Caki2 (cell line): ENCODE data around the gene SBNO2. TPM values are rescaled to one million over a fixed set of nuclear protein-coding genes. Genes with fewer than 3 reads are reported as not detected.

ENCODE experiments used
- DNase-seq: peaks from one replicate; pipeline ENCODE4 v3.0.0-alpha.2; 2015; ENCODE audit warnings: low read depth
- in situ Hi-C: cut with HindIII; loops from 2 replicates; pipeline ENCODE4 v1.10.0; 2016; ENCODE audit warnings: low sequenced_read_pairs, low pct_unique_long_range_greater_than_20kb, mixed read lengths
- total RNA-seq: library from RNA; depleted of rRNA; stranded (reverse); fragments of >200 nt; shearing (Covaris generic); gene quantifications from 2 replicates; pipeline ENCODE4 v1.2.3, GENCODE V29; 2014; ENCODE audit warnings: low replicate concordance; rRNA removed

SBNO2 gene
- total RNA-seq, 1 experiment from 2014 or later: 23.7 TPM

DNA sequence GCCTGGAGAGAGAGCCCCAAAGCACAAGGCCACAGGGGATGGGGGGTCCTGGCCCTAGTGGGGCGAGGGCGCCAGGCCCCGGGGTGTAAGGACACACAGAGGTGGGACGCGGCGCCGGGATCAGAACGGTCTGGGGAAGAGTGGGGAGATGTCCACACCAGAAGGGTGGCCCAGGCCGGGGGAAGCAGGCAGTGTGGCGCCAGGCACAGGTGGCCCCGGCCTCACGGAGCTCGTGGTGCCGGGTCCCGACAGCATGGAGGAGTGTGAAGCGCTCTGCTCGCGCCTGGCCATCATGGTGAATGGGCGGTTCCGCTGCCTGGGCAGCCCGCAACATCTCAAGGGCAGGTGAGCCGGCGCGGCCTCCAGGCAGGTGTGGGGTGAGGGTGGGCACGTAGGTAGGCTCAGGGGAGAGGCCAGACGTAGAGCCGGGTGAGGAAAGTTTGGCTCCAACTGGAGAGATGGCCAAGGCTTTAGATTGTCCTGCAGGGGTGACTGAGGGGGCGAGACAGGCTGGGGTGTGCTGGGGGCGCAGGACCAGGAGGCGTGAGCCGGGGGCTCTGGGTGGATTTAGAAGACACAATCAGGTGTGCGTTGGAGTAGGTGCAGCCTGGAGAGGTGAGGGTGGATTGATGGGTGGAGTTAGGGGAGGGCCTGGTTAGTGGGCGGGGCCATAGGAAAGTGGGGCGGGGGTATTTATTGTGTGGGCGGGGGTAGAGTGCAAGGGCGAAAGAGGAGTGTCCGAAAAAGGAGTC is 110.0 kb downstream of the SBNO2 start:
- in situ Hi-C loops: no loop called here

DNA sequence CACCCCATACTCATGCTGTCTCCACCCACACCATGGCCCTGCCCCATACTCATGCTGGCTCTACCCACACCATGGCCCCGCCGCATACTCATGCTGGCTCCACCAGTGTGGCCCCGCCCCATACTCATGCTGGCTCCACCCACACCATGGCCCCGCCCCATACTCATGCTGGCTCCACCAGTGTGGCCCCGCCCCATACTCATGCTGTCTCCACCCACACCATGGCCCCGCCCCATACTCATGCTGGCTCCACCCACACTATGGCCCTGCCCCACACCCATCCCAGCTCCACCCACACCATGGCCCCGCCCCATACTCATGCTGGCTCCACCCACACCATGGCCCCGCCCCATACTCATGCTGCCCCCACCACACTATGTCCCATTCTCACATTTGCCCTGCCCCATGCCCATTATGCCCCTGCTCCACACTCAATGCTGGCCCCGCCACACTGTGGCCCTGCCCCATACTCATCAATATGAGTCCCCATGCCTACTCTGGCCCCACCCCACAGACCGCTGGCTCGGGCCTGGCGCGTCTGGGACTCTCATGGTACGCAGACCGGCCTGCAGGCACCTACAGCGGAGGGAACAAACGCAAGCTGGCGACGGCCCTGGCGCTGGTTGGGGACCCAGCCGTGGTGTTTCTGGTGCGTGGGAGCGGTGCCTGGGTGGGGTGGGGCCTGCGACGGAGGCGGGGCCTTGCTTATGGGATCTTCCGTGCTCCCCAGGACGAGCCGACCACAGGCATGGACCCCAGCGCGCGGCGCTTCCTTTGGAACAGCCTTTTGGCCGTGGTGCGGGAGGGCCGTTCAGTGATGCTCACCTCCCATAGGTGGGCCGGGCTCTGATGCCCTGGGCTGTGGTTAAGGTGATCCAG is 110.8 kb downstream of the SBNO2 start:
- in situ Hi-C loops: no loop called here
- peak; percentile 67 for DNase-seq

More for the DNA sequence above, 110.0 kb downstream of the SBNO2 start:
- DNase-seq: no peak

DNA sequence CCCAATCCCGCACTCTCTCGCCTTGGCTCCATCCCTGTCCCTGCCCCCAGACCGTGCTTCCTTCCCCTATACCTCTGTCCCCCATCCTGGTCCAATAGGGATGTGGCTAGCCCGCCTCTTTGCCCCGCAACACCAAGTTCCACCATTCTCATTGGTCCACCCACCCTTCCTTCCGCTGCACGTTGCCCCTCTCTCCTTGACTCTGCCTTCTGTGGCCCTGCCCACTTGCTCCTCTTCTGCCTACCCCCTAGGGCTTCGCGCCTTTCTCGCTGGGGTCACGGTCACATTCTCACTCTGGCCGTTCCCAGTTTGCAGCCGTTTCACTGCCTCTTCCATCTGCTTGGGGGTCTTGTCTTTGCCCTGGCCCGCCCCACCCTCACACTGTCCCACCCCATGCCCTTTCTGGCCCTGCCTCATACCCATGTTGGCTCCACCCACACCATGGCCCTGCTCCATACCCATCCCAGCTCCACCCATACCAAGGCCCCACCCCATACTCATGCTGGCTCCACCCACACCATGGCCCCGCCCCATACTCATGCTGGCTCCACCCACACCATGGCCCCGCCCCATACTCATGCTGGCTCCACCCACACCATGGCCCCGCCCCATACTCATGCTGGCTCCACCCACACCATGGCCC is 111.6 kb downstream of the SBNO2 start:
- no peak for DNase-seq
- in situ Hi-C loops: no loop called here

DNA sequence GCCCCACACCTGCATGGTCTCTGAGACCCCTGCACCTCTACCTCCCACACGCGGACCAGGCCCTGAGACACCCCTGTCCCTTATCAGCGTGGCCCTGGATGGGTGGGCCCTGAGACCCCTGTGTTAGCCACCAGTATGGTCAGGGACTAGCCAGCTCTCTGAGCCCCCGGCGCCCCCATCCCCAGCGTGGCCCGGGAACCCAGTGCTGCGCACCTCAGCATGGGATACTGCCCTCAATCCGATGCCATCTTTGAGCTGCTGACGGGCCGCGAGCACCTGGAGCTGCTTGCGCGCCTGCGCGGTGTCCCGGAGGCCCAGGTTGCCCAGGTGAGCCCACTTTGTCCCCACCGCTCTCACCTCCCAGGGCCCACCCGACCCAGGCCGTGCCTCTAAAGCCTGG is 112.1 kb downstream of the SBNO2 start:
- in situ Hi-C loops: no loop called here
- no peak for DNase-seq

DNA sequence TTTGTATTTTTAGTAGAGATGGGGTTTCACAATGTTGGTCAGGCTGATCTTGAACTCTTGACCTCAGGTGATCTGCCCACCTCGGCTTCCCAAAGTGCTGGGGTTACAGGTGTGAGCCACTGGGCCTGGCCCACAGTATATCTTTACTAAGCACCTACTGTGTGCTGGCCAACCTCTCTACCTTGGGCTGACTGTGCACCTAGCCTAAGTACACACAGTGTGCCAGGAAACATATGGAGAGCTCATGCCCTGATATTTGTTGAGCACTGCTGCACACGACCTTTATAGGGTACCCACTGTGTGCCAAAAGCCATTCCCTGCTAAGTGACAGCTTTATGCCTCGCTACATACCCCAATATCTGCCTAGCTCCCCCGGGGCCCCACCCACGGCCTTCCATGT is 113.4 kb downstream of the SBNO2 start:
- in situ Hi-C loops: no loop called here
- no peak for DNase-seq

DNA sequence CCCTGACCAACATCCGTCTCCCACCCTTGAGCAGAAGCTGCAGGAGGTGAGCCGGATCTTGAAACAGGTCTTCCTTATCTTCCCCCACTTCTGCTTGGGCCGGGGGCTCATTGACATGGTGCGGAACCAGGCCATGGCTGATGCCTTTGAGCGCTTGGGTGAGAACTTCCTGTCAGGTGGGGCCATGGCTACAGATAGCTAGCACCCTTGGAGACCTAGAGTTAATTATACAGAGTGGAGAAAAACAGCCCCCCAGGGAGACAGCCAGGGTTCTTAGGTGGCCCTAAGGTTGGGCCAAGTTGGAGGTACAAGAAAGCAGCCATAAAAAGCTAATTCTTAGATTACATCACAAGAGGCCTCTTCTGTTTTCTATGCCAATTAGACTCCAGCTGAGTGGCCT is 116.0 kb downstream of the SBNO2 start:
- DNase-seq: no peak
- in situ Hi-C loops: no loop called here

Other genes starting within 250 kb of the SBNO2 start
- 7.8 and 12.2 TPM in 2 replicates for gene ARID3A, start 248.2 kb downstream of the SBNO2 start, total RNA-seq
- gene WDR18, start 189.9 kb downstream of the SBNO2 start, total RNA-seq: 99.1 and 111 TPM in 2 replicates
- gene GRIN3B, start 173.8 kb downstream of the SBNO2 start, total RNA-seq: not detected in 2 replicates
- gene TMEM259, start 153.1 kb downstream of the SBNO2 start, total RNA-seq: 61.5 and 120 TPM in 2 replicates
- gene RNU6-2, start 152.7 kb downstream of the SBNO2 start, total RNA-seq: not detected in 2 replicates
- gene CNN2, start 147.7 kb downstream of the SBNO2 start, total RNA-seq: 78.5 and 93.1 TPM in 2 replicates
- 10.5 and 32.1 TPM in 2 replicates for gene ABCA7, start 134.2 kb downstream of the SBNO2 start, total RNA-seq
- gene ARHGAP45, start 107.1 kb downstream of the SBNO2 start, total RNA-seq: 17.3 and 36.7 TPM in 2 replicates
- gene POLR2E, start 78.9 kb downstream of the SBNO2 start, total RNA-seq: 119 and 180 TPM in 2 replicates
- gene GPX4, start 70.3 kb downstream of the SBNO2 start, total RNA-seq: 693 and 719 TPM in 2 replicates
- 74.2 and 78.3 TPM in 2 replicates for gene STK11, start 31.5 kb upstream of the SBNO2 start, total RNA-seq
- gene CBARP, start 63.7 kb upstream of the SBNO2 start, total RNA-seq: 0.24 and 1.9 TPM in 2 replicates
- gene ATP5F1D, start 67.5 kb upstream of the SBNO2 start, total RNA-seq: 17.9 and 24.9 TPM in 2 replicates
- 5.8 and 7.6 TPM in 2 replicates for gene MIDN, start 74.3 kb upstream of the SBNO2 start, total RNA-seq
- 51.1 and 84.1 TPM in 2 replicates for gene CIRBP, start 95.1 kb upstream of the SBNO2 start, total RNA-seq
- gene FAM174C, start 101.3 kb upstream of the SBNO2 start, total RNA-seq: 24.8 and 29.5 TPM in 2 replicates
- gene EFNA2, start 111.6 kb upstream of the SBNO2 start, total RNA-seq: not detected in 2 replicates
- 43.2 and 58.6 TPM in 2 replicates for gene NDUFS7, start 209.6 kb upstream of the SBNO2 start, total RNA-seq
- 25.5 and 68.1 TPM in 2 replicates for gene GAMT, start 227.3 kb upstream of the SBNO2 start, total RNA-seq
- gene DAZAP1, start 233.3 kb upstream of the SBNO2 start, total RNA-seq: 80.1 and 97.4 TPM in 2 replicates